GM12878 (cell line): ENCODE measurements around the gene MMD2. TPM values are rescaled to one million over a fixed set of nuclear protein-coding genes. Genes with fewer than 3 reads are reported as not detected.

Experiments used
- ATAC-seq: fragments of 200-7000 bp; cut with Tn5 transposase; 3 replicates; pipeline ENCODE4 v1.9.1; 2020; ENCODE audit warnings: mild to moderate bottlenecking, moderate library complexity
- BruUV-seq: library from RNA; stranded (reverse); fragments of 400-500 nt; replicated peaks from 2 replicates; lab custom pipeline; 2021; lab: Mats Ljungman, UMichigan
- CTCF ChIA-PET: fragments of 300-600 bp; sonication (Branson Sonifier 250); formaldehyde crosslinking; extraction: SDS; loops from one replicate; lab custom pipeline; 2021; ENCODE audit warnings: inconsistent platforms; lab: Yijun Ruan, JAX
- POLR2A ChIA-PET: fragments of 350-600 bp; formaldehyde crosslinking; extraction: SDS; loops from one replicate; lab custom pipeline; 2021; ENCODE audit warnings: inconsistent platforms; lab: Charles Lee
- RAD21 ChIA-PET: fragments of 300-600 bp; sonication (Branson Sonifier 250); formaldehyde crosslinking; loops from one replicate; lab custom pipeline; 2023; ENCODE audit warnings: antibody characterized with exemption; ENCODE audit not compliant: unreplicated experiment; lab: Charles Lee
- SMC1A ChIA-PET: fragments of 300-600 bp; sonication (Branson Sonifier 250); formaldehyde crosslinking; loops from one replicate; lab custom pipeline; 2023; ENCODE audit not compliant: unreplicated experiment, uncharacterized antibody; lab: Charles Lee
- DNase-seq: peaks from one replicate; pipeline ENCODE4 v3.0.0-alpha.2; 2011; ENCODE audit warnings: low read depth, low spot score
- FAIRE-seq: peaks from 3 replicates; lab custom pipeline; 2011; peaks lifted over from hg19 to GRCh38; lab: Jason Lieb, UNC
- H2AFZ ChIP-seq: 2 replicates; pipeline ENCODE4 v1.6.0; 2011; ENCODE audit warnings: low read depth, low read length, control low read depth; ENCODE audit not compliant: control insufficient read depth
- H3K27ac ChIP-seq: 2 replicates; pipeline ENCODE4 v1.5.1; 2011; ENCODE audit warnings: control low read depth; ENCODE audit not compliant: control insufficient read depth, insufficient read depth
- H3K27me3 ChIP-seq, 2 experiments: replicated peaks in 1 of 2; 2 replicates each; pipeline versions ENCODE4 v1.6.0 to v1.6.1; 2011; ENCODE audit warnings: low read length in 1 of 2; ENCODE audit not compliant: control insufficient read depth in 2 of 2, insufficient read depth in 2 of 2
- H3K36me3 ChIP-seq, 2 experiments: 2 replicates each; pipeline ENCODE4 v1.5.1; 2011; ENCODE audit warnings: low read length in 1 of 2; ENCODE audit not compliant: control insufficient read depth in 2 of 2, insufficient read depth in 2 of 2
- H3K4me1 ChIP-seq: 2 replicates; pipeline ENCODE4 v1.6.1; 2011; ENCODE audit warnings: mild to moderate bottlenecking, low read length, moderate library complexity, mixed read lengths; ENCODE audit not compliant: control insufficient read depth, insufficient read depth
- H3K4me2 ChIP-seq: 2 replicates; pipeline ENCODE4 v1.6.0; 2011; ENCODE audit warnings: control low read depth; ENCODE audit not compliant: control insufficient read depth, insufficient read depth
- H3K4me3 ChIP-seq: fragments of 200-600 bp; sonication (generic); 2 replicates; pipeline ENCODE4 v1.5.1; 2016
- H3K79me2 ChIP-seq: 2 replicates; pipeline ENCODE4 v1.6.0; 2011; ENCODE audit warnings: low read length; ENCODE audit not compliant: control insufficient read depth, insufficient read depth
- H3K9ac ChIP-seq: 2 replicates; pipeline ENCODE4 v1.8.0; 2011; ENCODE audit warnings: low read length, control low read depth, mixed read lengths; ENCODE audit not compliant: control insufficient read depth, insufficient read depth
- H3K9me3 ChIP-seq: replicated peaks from 3 replicates; pipeline ENCODE4 v1.5.1; 2011; ENCODE audit warnings: mild to moderate bottlenecking, low read length; ENCODE audit not compliant: control insufficient read depth, insufficient read depth
- H4K20me1 ChIP-seq: 2 replicates; pipeline ENCODE4 v1.6.0; 2011; ENCODE audit not compliant: control insufficient read depth, insufficient read depth
- BACH1 ChIP-seq: fragments of 450-650 bp; IDR thresholded peaks from 2 replicates; pipeline ENCODE4 v1.6.1; 2017; ENCODE audit warnings: mild to moderate bottlenecking, borderline replicate concordance
- BCL3 ChIP-seq: IDR thresholded peaks from 2 replicates; pipeline ENCODE4 v1.6.1; 2011; ENCODE audit warnings: borderline replicate concordance, low read depth, mild to moderate bottlenecking, moderate library complexity, low read length; ENCODE audit not compliant: insufficient read depth, poor library complexity, severe bottlenecking
- CHD1 ChIP-seq: IDR thresholded peaks from 2 replicates; pipeline ENCODE4 v1.6.1; 2012; ENCODE audit warnings: low read depth, low read length, improper control_type of control experiment
- CTCF ChIP-seq, 3 experiments: IDR thresholded peaks in 2 of 3; conservative IDR thresholded peaks in 1 of 3; 2 replicates each; pipeline ENCODE4 v1.5.1; 2011; ENCODE audit warnings: low read depth in 3 of 3, low read length in 3 of 3, mild to moderate bottlenecking in 3 of 3, control low read depth in 2 of 3, moderate library complexity in 2 of 3, inconsistent platforms in 1 of 3, mixed read lengths in 1 of 3; ENCODE audit not compliant: control insufficient read depth in 2 of 3, insufficient read depth in 1 of 3; ENCODE audit errors: extremely low read depth in 1 of 3
- IRF3 ChIP-seq: fragments of 450-650 bp; IDR thresholded peaks from 2 replicates; pipeline ENCODE4 v1.6.1; 2014; ENCODE audit warnings: mild to moderate bottlenecking
- JUNB ChIP-seq: IDR thresholded peaks from 2 replicates; pipeline ENCODE4 v1.6.1; 2016; ENCODE audit warnings: antibody characterized with exemption, mild to moderate bottlenecking
- KDM1A ChIP-seq: fragments of 200-600 bp; sonication (generic); IDR thresholded peaks from 2 replicates; pipeline ENCODE4 v1.6.1; 2016; ENCODE audit warnings: borderline replicate concordance
- LARP7 ChIP-seq: fragments of 450-650 bp; IDR thresholded peaks from 2 replicates; pipeline ENCODE4 v1.6.1; 2017; ENCODE audit warnings: mild to moderate bottlenecking
- MEF2B ChIP-seq: fragments of 450-650 bp; IDR thresholded peaks from 2 replicates; pipeline ENCODE4 v1.6.1; 2018; ENCODE audit warnings: mild to moderate bottlenecking, moderate library complexity; ENCODE audit not compliant: partially characterized antibody, poor library complexity, severe bottlenecking
- SMC3 ChIP-seq: IDR thresholded peaks from 2 replicates; pipeline ENCODE4 v1.6.1; 2011; ENCODE audit warnings: low read length, improper control_type of control experiment, borderline replicate concordance
- SUPT20H ChIP-seq: IDR thresholded peaks from 2 replicates; pipeline ENCODE4 v1.6.1; 2011; ENCODE audit warnings: low read depth, mild to moderate bottlenecking, low read length, moderate library complexity, borderline replicate concordance; ENCODE audit not compliant: control insufficient read depth
- ZBTB40 ChIP-seq: fragments of 450-650 bp; IDR thresholded peaks from 2 replicates; pipeline ENCODE4 v1.6.1; 2016; ENCODE audit warnings: mild to moderate bottlenecking, moderate library complexity, borderline replicate concordance
- ZNF24 ChIP-seq: fragments of 450-650 bp; IDR thresholded peaks from 2 replicates; pipeline ENCODE4 v1.6.1; 2017; ENCODE audit warnings: antibody characterized with exemption, mild to moderate bottlenecking
- ZNF622 ChIP-seq: fragments of 450-650 bp; IDR thresholded peaks from 2 replicates; pipeline ENCODE4 v1.6.1; 2017; ENCODE audit warnings: mild to moderate bottlenecking, inconsistent platforms
- WGBS: methylation state at CpG from one replicate; pipeline ENCODE4 v1.1.6; 2016; ENCODE audit warnings: low lambda C conversion rate; ENCODE audit not compliant: insufficient replicate concordance, insufficient coverage; ENCODE audit errors: missing lambda C conversion rate; 5-methylcytosine and 5-hydroxymethylcytosine counted together
- in situ Hi-C: fragments of 300-500 bp; cut with MboI; formaldehyde crosslinking; loops from 9 replicates; pipeline ENCODE4 v1.14.3; 2018; ENCODE audit warnings: mixed read lengths
- intact Hi-C: fragments of 100-400 bp; cut with micrococcal nuclease; formaldehyde crosslinking; loops from one replicate; pipeline ENCODE4 v1.14.2; 2022; ENCODE audit not compliant: unreplicated experiment
- polyA plus RNA-seq, 11 experiments: library from polyadenylated mRNA; depleted of rRNA in 4 of 11; unstranded in 6 of 11; stranded (reverse) in 5 of 11; fragments of >200 nt; fragmentation: Nextera tagmentation in 4 of 11; fragmentation: Illumina TruSeq in 1 of 11; extraction: Ambion mirVana in 4 of 11; extraction: Trizol in 1 of 11; gene quantifications; 1 replicate in 1 of 11; 2 replicates in 10 of 11; pipeline versions ENCODE4 v1.2.1 to v1.2.3, GENCODE V29; 2011 to 2016; ENCODE audit warnings: inconsistent platforms in 2 of 11, missing spikeins in 2 of 11, low read depth in 1 of 11
- total RNA-seq, 4 experiments: library from RNA; depleted of rRNA in 3 of 4; stranded (reverse); fragments of >200 nt in 3 of 4; fragmentation: Illumina TruSeq in 1 of 4; extraction: Trizol in 1 of 4; gene quantifications; 2 replicates each; pipeline versions ENCODE4 v1.2.1 to v1.2.3, GENCODE V29; 2013 to 2021
- TF ChIP-seq, protein P1 (sequence below): IDR thresholded peaks from 2 replicates; pipeline ENCODE4 v1.6.1; 2012; ENCODE audit warnings: low read depth, low read length, improper control_type of control experiment

The MMD2 gene
- total and polyA plus RNA-seq, 10 of the 15 experiments (the other 5 are each of a cell fraction or from before 2014, with no cell fraction given): not detected

GRCh38 chr7:4998910-4999309 lies 39.9 kb upstream of the MMD2 start:
- Histone ChIP-seq H3K4me3 (no peak overlapping the region), H3K9me3 (no peaks in the 10 kb centered on the region), H3K27me3 (no peaks in the 10 kb centered on the region), H3K9ac (no peak overlapping the region), H3K4me2 (no peak overlapping the region), H3K36me3 (peaks cover 4 to 8% of the 10 kb centered on the region in 2 experiments; a peak in 3 of 4 replicates), H2AFZ (no peak overlapping the region), H4K20me1 (no peaks in the 10 kb centered on the region), H3K27ac (no peak overlapping the region), H3K79me2 (no peaks in the 10 kb centered on the region), H3K4me1 (peaks cover 4% of the 10 kb centered on the region)
- ChIA-PET CTCF (interaction anchor here (1.9 kb wide), 1 partner anchor 25 kb away, joined by 8 read pairs; no protein-coding TSS in a partner anchor), RAD21 (no interaction called here), POLR2A (no interaction called here), SMC1A (interaction anchor here (0.6 kb wide), 1 partner anchor 11 kb away, joined by 3 read pairs; no protein-coding TSS in a partner anchor)
- DNase-seq (no peak), FAIRE-seq (no peak), ATAC-seq (no peak)
- intact Hi-C loops (no loop called here), in situ Hi-C loops (no loop called here)
- 91% methylated on average over 7 of the region's 7 CpGs for WGBS
- no TSS peak for BruUV-seq
- TF ChIP-seq LARP7: no peak
- TF ChIP-seq BCL3: no peak
- TF ChIP-seq KDM1A: no peak
- no peak for TF ChIP-seq SUPT20H
- no peak for TF ChIP-seq CTCF (IDR thresholded peaks at IDR 0.05 in 2 of 3, conservative IDR thresholded peaks at IDR 0.05 in 1 of 3; ENCODE audit: control insufficient read depth in 2 of 3, extremely low read depth in 1 of 3, insufficient read depth in 1 of 3, low read depth in 3 of 3, low read length in 3 of 3)
- TF ChIP-seq, protein P1, sequence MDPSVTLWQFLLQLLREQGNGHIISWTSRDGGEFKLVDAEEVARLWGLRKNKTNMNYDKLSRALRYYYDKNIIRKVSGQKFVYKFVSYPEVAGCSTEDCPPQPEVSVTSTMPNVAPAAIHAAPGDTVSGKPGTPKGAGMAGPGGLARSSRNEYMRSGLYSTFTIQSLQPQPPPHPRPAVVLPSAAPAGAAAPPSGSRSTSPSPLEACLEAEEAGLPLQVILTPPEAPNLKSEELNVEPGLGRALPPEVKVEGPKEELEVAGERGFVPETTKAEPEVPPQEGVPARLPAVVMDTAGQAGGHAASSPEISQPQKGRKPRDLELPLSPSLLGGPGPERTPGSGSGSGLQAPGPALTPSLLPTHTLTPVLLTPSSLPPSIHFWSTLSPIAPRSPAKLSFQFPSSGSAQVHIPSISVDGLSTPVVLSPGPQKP: no peak
- TF ChIP-seq MEF2B: no peak
- no peak for TF ChIP-seq CHD1
- no peak for TF ChIP-seq JUNB
- TF ChIP-seq SMC3: no peak
- no peak for TF ChIP-seq BACH1
- no peak for TF ChIP-seq ZNF622
- no peak for TF ChIP-seq IRF3
- no peak for TF ChIP-seq ZNF24
- TF ChIP-seq ZBTB40: no peak
